PC-3 (cell line): ENCODE results near the gene KMT2E. TPM values are rescaled to one million over a fixed set of nuclear protein-coding genes. Genes with fewer than 3 reads are reported as not detected.
A peak's percentile ranks its signal among the peaks of the same experiment; 100 is the strongest.

Experiments
- ATAC-seq: fragments of 200-7000 bp; cut with Tn5 transposase; 2 replicates; pipeline ENCODE4 v1.9.1; 2020; ENCODE audit warnings: mild to moderate bottlenecking, moderate library complexity
- BruUV-seq: library from RNA; stranded (reverse); fragments of 400-500 nt; replicated peaks from 2 replicates; lab custom pipeline; 2021; lab: Mats Ljungman, UMichigan
- CTCF ChIA-PET: fragments of 300-600 bp; sonication (Branson Sonifier 250); formaldehyde crosslinking; loops from one replicate; lab custom pipeline; 2022; ENCODE audit warnings: antibody characterized with exemption; lab: Charles Lee
- POLR2A ChIA-PET: fragments of 300-600 bp; sonication (Branson Sonifier 250); formaldehyde crosslinking; loops from one replicate; lab custom pipeline; 2022; ENCODE audit warnings: antibody characterized with exemption; ENCODE audit not compliant: unreplicated experiment; lab: Charles Lee
- DNase-seq: peaks from one replicate; pipeline ENCODE4 v3.0.0-alpha.2; 2015
- H2AFZ ChIP-seq: fragments of 300-600 bp; sonication (generic); 2 replicates; pipeline ENCODE4 v1.6.0; 2016; ENCODE audit warnings: antibody characterized with exemption, low read length
- H3F3A ChIP-seq: fragments of 300-600 bp; sonication (generic); one replicate; pipeline ENCODE4 v1.6.0; 2017; ENCODE audit warnings: antibody characterized with exemption, low read length, control low read depth, mild to moderate bottlenecking; ENCODE audit not compliant: unreplicated experiment
- H3K27ac ChIP-seq: fragments of 300-600 bp; sonication (generic); 2 replicates; pipeline ENCODE4 v1.5.1; 2016; ENCODE audit warnings: mild to moderate bottlenecking, low read length
- H3K27me3 ChIP-seq: fragments of 300-600 bp; sonication (generic); 2 replicates; pipeline ENCODE4 v1.6.1; 2016; ENCODE audit warnings: low read length, mixed read lengths
- H3K36me3 ChIP-seq: fragments of 300-600 bp; sonication (generic); 2 replicates; pipeline ENCODE4 v1.6.1; 2016; ENCODE audit warnings: low read depth, mixed run types, low read length, mixed read lengths
- H3K4me1 ChIP-seq: fragments of 300-600 bp; sonication (generic); 2 replicates; pipeline ENCODE4 v1.5.1; 2016; ENCODE audit warnings: low read length; ENCODE audit not compliant: insufficient read depth
- H3K4me2 ChIP-seq: fragments of 300-600 bp; sonication (generic); 2 replicates; pipeline ENCODE4 v1.6.0; 2016; ENCODE audit warnings: low read length
- H3K4me3 ChIP-seq: fragments of 300-600 bp; sonication (generic); 2 replicates; pipeline ENCODE4 v1.5.1; 2016; ENCODE audit warnings: mild to moderate bottlenecking, low read length, mixed read lengths
- H3K79me2 ChIP-seq: fragments of 300-600 bp; sonication (generic); 2 replicates; pipeline ENCODE4 v1.6.1; 2017; ENCODE audit warnings: low read length, mixed read lengths
- H3K9ac ChIP-seq: fragments of 300-600 bp; sonication (generic); 2 replicates; pipeline ENCODE4 v1.6.0; 2016; ENCODE audit warnings: mild to moderate bottlenecking, low read length
- H3K9me2 ChIP-seq: fragments of 300-600 bp; sonication (generic); replicated peaks from 2 replicates; pipeline ENCODE4 v1.6.1; 2016; ENCODE audit warnings: mixed run types, low read length, mixed read lengths
- H3K9me3 ChIP-seq: fragments of 300-600 bp; sonication (generic); 2 replicates; pipeline ENCODE4 v1.6.1; 2016; ENCODE audit warnings: low read length, mixed read lengths
- H4K20me1 ChIP-seq: fragments of 300-600 bp; sonication (generic); 2 replicates; pipeline ENCODE4 v1.6.1; 2016; ENCODE audit warnings: low read length, mixed read lengths
- CTCF ChIP-seq: fragments of 300-600 bp; sonication (generic); conservative IDR thresholded peaks from 2 replicates; pipeline ENCODE4 v1.5.1; 2017; ENCODE audit warnings: antibody characterized with exemption, low read depth, mild to moderate bottlenecking, low read length
- EZH2 ChIP-seq: fragments of 300-600 bp; sonication (generic); IDR thresholded peaks from one replicate; pipeline ENCODE4 v1.6.1; 2017; ENCODE audit warnings: antibody characterized with exemption, mild to moderate bottlenecking, low read length; ENCODE audit not compliant: unreplicated experiment
- EZH2phosphoT487 ChIP-seq: fragments of 300-600 bp; sonication (generic); IDR thresholded peaks from 2 replicates; pipeline ENCODE4 v1.6.1; 2018; ENCODE audit warnings: mild to moderate bottlenecking, antibody characterized with exemption, low read length, borderline replicate concordance
- intact Hi-C: fragments of 100-400 bp; cut with micrococcal nuclease; formaldehyde crosslinking; loops from 2 replicates; pipeline ENCODE4 v1.9.0; 2023
- total RNA-seq: library from RNA; depleted of rRNA; stranded (reverse); fragments of >200 nt; gene quantifications from 2 replicates; pipeline ENCODE4 v1.2.3, GENCODE V29; 2014

Gene KMT2E
- total RNA-seq, 1 experiment from 2014 or later = 21.8 TPM

- Histone ChIP-seq H3K9ac (no peak overlapping the region), H2AFZ (no peak overlapping the region), H3K36me3 (peaks cover 3% of the 10 kb centered on the region; the same call in 1 of the 2 replicates), H3K4me1 (no peaks in the 10 kb centered on the region), H3F3A (no peaks in the 10 kb centered on the region), H3K4me3 (no peak overlapping the region), H3K79me2 (peaks cover 76% of the 10 kb centered on the region), H3K4me2 (no peak overlapping the region), H3K9me3 (no peaks in the 10 kb centered on the region), H4K20me1 (no peaks in the 10 kb centered on the region), H3K27ac (no peak overlapping the region), H3K9me2 (no peaks in the 10 kb centered on the region), H3K27me3 (no peaks in the 10 kb centered on the region)
- POLR2A ChIA-PET = no interaction called here
- BruUV-seq = TSS peak; percentile 2
- no peak for TF ChIP-seq EZH2phosphoT487
- no peak for TF ChIP-seq CTCF
- TF ChIP-seq EZH2 = no peak
- intact Hi-C loops = no loop called here
- CTCF ChIA-PET = interaction anchor here (1.1 kb wide), 1 partner anchor 18 kb away, joined by 10 read pairs; no protein-coding TSS in a partner anchor
- DNase-seq (no peak), ATAC-seq (no peak)
Observed at GRCh38 chr7:105055621-105056020, 41.6 kb downstream of the KMT2E start.

GRCh38 chr7:105057472-105057871 lies 43.5 kb downstream of the KMT2E start:
- ChIA-PET POLR2A (no interaction called here), CTCF (no interaction called here)
- no peak overlapping the region for H3K4me3 ChIP-seq
- no peaks in the 10 kb centered on the region for H3K27me3 ChIP-seq
- H3F3A ChIP-seq = no peaks in the 10 kb centered on the region
- H3K9me3 ChIP-seq = no peaks in the 10 kb centered on the region
- intact Hi-C loops = no loop called here
- no TSS peak for BruUV-seq
- no peak overlapping the region for H3K27ac ChIP-seq
- peaks cover 6% of the 10 kb centered on the region; the same call in 1 of the 2 replicates for H4K20me1 ChIP-seq
- no peaks in the 10 kb centered on the region for H3K4me1 ChIP-seq
- peaks cover 87% of the 10 kb centered on the region for H3K79me2 ChIP-seq
- H2AFZ ChIP-seq = no peak overlapping the region
- H3K36me3 ChIP-seq = peaks cover 3% of the 10 kb centered on the region; the same call in 1 of the 2 replicates
- no peak overlapping the region for H3K4me2 ChIP-seq
- DNase-seq (no peak), ATAC-seq (no peak)
- TF ChIP-seq EZH2 = no peak
- no peak for TF ChIP-seq CTCF
- no peak for TF ChIP-seq EZH2phosphoT487
- no peaks in the 10 kb centered on the region for H3K9me2 ChIP-seq
- no peak overlapping the region for H3K9ac ChIP-seq

GRCh38 chr7:105060437-105060836 lies 46.4 kb downstream of the KMT2E start:
- Histone ChIP-seq H4K20me1 (peaks cover 6% of the 10 kb centered on the region; the same call in 1 of the 2 replicates), H3K4me3 (no peak overlapping the region), H3K9me2 (no peaks in the 10 kb centered on the region), H3K4me2 (no peak overlapping the region), H3K36me3 (peaks cover 7% of the 10 kb centered on the region; the same call in 1 of the 2 replicates), H3K79me2 (peaks cover 61% of the 10 kb centered on the region), H3K27ac (no peak overlapping the region), H3K9me3 (no peaks in the 10 kb centered on the region), H3F3A (no peaks in the 10 kb centered on the region), H3K9ac (no peak overlapping the region), H3K4me1 (no peaks in the 10 kb centered on the region), H2AFZ (no peak overlapping the region), H3K27me3 (no peaks in the 10 kb centered on the region)
- ATAC-seq = no peak
- TF ChIP-seq CTCF (no peak), EZH2 (no peak), EZH2phosphoT487 (no peak)
- CTCF ChIA-PET = no interaction called here
- no peak for DNase-seq
- intact Hi-C loops = no loop called here
- POLR2A ChIA-PET = no interaction called here
- no TSS peak for BruUV-seq
